Measurements from ENCODE around the gene RCHY1.

Gene RCHY1

GRCh38 chr4:75494563-75494962 lies 19.6 kb downstream of the RCHY1 start:
- peak; percentile 49 for DNase-seq (ENCODE audit: low read depth)
- TF ChIP-seq MYC (IDR thresholded peaks at IDR 0.05; ENCODE audit: low read depth, low read length) (no peak), MAX (IDR thresholded peaks at IDR 0.05; ENCODE audit: low read depth, low read length) (no peak), POLR2A (IDR thresholded peaks at IDR 0.05; ENCODE audit: extremely low read depth, insufficient read length) (no peak), CTCF (IDR thresholded peaks at IDR 0.05; ENCODE audit: low read depth, low read length) (no peak)
- no peak overlapping the region for H3K4me3 ChIP-seq (ENCODE audit: low read depth, low read length)

- no peak overlapping the region for H3K4me3 ChIP-seq (ENCODE audit: low read depth, low read length)
- TF ChIP-seq POLR2A (IDR thresholded peaks at IDR 0.05; ENCODE audit: extremely low read depth, insufficient read length) (no peak), MYC (IDR thresholded peaks at IDR 0.05; ENCODE audit: low read depth, low read length) (no peak), CTCF (IDR thresholded peaks at IDR 0.05; ENCODE audit: low read depth, low read length) (no peak)
- DNase-seq (ENCODE audit: low read depth), result peak; percentile 16
Observed at GRCh38 chr4:75490155-75490554, 24.0 kb downstream of the RCHY1 start.

GRCh38 chr4:75484190-75484589 lies 30.0 kb downstream of the RCHY1 start:
- DNase-seq (ENCODE audit: low read depth), result no peak
- no peak overlapping the region for H3K4me3 ChIP-seq (ENCODE audit: low read depth, low read length)
- TF ChIP-seq POLR2A (IDR thresholded peaks at IDR 0.05; ENCODE audit: extremely low read depth, insufficient read length) (no peak), MAX (IDR thresholded peaks at IDR 0.05; ENCODE audit: low read depth, low read length) (no peak), CTCF (IDR thresholded peaks at IDR 0.05; ENCODE audit: low read depth, low read length) (no peak), MYC (IDR thresholded peaks at IDR 0.05; ENCODE audit: low read depth, low read length) (no peak)

GRCh38 chr4:75477201-75477600 lies 37.0 kb downstream of the RCHY1 start:
- no peak for DNase-seq (ENCODE audit: low read depth)
- TF ChIP-seq MAX (IDR thresholded peaks at IDR 0.05; ENCODE audit: low read depth, low read length) (no peak), CTCF (IDR thresholded peaks at IDR 0.05; ENCODE audit: low read depth, low read length) (no peak), POLR2A (IDR thresholded peaks at IDR 0.05; ENCODE audit: extremely low read depth, insufficient read length) (no peak), MYC (IDR thresholded peaks at IDR 0.05; ENCODE audit: low read depth, low read length) (no peak)
- no peak overlapping the region for H3K4me3 ChIP-seq (ENCODE audit: low read depth, low read length)

- DNase-seq (ENCODE audit: low read depth), result no peak
- H3K4me3 ChIP-seq (ENCODE audit: low read depth, low read length), result no peak overlapping the region
- TF ChIP-seq POLR2A (IDR thresholded peaks at IDR 0.05; ENCODE audit: extremely low read depth, insufficient read length) (no peak), MYC (IDR thresholded peaks at IDR 0.05; ENCODE audit: low read depth, low read length) (no peak), CTCF (IDR thresholded peaks at IDR 0.05; ENCODE audit: low read depth, low read length) (no peak), MAX (IDR thresholded peaks at IDR 0.05; ENCODE audit: low read depth, low read length) (no peak)
Observed at GRCh38 chr4:75470738-75471137, 43.5 kb downstream of the RCHY1 start.

GRCh38 chr4:75469896-75470295 lies 44.3 kb downstream of the RCHY1 start:
- no peak for DNase-seq (ENCODE audit: low read depth)
- no peak for TF ChIP-seq MAX (IDR thresholded peaks at IDR 0.05; ENCODE audit: low read depth, low read length)
- TF ChIP-seq POLR2A (IDR thresholded peaks at IDR 0.05; ENCODE audit: extremely low read depth, insufficient read length), result no peak
- no peak for TF ChIP-seq CTCF (IDR thresholded peaks at IDR 0.05; ENCODE audit: low read depth, low read length)
- TF ChIP-seq MYC (IDR thresholded peaks at IDR 0.05; ENCODE audit: low read depth, low read length), result no peak
- H3K4me3 ChIP-seq (ENCODE audit: low read depth, low read length), result no peak overlapping the region

Measured in NB4 (cell line).